C4-2B (cell line): ENCODE measurements around the gene ACER3.
"Not testable (repeated sequence)": the region's sequence is repeated elsewhere in the genome, so short reads cannot be mapped to it uniquely, and the experiment has no call there.

Source experiments
- H3K27ac ChIP-seq: fragments of 450-650 bp; 2 replicates; pipeline ENCODE4 v1.5.1; 2017
- ZFX ChIP-seq: fragments of 450-650 bp; IDR thresholded peaks from 2 replicates; pipeline ENCODE4 v1.6.1; 2017
- TF ChIP-seq, protein P1 (sequence below): fragments of 450-650 bp; conservative IDR thresholded peaks from 2 replicates; pipeline ENCODE4 v1.5.1; 2017; ENCODE audit warnings: mild to moderate bottlenecking

The ACER3 gene

GRCh38 chr11:76824083-76824939 is 36.4 kb upstream of the ACER3 start:
- peak overlapping the region; percentile 26; the same call in 1 of the 2 replicates for H3K27ac ChIP-seq
- TF ChIP-seq, protein P1, sequence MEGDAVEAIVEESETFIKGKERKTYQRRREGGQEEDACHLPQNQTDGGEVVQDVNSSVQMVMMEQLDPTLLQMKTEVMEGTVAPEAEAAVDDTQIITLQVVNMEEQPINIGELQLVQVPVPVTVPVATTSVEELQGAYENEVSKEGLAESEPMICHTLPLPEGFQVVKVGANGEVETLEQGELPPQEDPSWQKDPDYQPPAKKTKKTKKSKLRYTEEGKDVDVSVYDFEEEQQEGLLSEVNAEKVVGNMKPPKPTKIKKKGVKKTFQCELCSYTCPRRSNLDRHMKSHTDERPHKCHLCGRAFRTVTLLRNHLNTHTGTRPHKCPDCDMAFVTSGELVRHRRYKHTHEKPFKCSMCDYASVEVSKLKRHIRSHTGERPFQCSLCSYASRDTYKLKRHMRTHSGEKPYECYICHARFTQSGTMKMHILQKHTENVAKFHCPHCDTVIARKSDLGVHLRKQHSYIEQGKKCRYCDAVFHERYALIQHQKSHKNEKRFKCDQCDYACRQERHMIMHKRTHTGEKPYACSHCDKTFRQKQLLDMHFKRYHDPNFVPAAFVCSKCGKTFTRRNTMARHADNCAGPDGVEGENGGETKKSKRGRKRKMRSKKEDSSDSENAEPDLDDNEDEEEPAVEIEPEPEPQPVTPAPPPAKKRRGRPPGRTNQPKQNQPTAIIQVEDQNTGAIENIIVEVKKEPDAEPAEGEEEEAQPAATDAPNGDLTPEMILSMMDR: no peak
- TF ChIP-seq ZFX: no peak

DNA sequence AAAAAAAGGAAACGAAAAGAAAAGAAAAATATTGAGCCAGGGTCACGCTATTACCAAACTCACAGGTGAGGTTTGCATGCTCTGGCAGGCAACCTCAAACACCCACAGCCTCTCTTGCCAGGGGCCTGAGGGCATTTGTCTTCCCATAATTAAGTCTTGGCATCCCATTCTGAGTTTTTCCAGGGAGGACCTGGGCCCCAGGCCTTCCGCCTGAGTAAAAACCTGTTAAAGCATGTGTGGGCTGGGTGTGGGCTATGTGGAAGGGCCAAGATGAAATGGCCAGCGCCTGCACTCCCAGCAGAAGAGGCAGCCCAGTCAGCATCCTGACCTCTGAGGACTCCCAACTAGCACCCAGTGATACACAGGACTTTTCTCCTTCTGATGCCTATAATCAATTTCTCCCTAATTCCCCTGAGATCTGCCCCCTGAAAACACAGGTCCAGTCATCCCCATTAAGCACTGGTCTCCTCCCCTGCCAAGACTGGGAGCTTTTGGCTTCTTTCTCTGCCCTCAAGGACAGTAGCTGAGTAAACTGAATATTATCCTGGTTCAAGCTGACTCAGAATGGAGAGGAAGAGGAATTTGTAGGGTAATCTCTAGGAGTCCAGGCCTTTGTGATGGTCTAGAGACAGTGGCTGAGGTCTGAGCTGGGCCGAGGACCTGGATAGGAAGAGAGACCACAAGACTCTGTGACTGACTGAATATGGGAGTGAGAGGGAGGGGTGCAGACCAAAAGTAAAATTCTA is 35.6 kb upstream of the ACER3 start:
- TF ChIP-seq ZFX: no peak
- TF ChIP-seq, protein P1: no peak
- H3K27ac ChIP-seq: peak overlapping the region; percentile 26

DNA sequence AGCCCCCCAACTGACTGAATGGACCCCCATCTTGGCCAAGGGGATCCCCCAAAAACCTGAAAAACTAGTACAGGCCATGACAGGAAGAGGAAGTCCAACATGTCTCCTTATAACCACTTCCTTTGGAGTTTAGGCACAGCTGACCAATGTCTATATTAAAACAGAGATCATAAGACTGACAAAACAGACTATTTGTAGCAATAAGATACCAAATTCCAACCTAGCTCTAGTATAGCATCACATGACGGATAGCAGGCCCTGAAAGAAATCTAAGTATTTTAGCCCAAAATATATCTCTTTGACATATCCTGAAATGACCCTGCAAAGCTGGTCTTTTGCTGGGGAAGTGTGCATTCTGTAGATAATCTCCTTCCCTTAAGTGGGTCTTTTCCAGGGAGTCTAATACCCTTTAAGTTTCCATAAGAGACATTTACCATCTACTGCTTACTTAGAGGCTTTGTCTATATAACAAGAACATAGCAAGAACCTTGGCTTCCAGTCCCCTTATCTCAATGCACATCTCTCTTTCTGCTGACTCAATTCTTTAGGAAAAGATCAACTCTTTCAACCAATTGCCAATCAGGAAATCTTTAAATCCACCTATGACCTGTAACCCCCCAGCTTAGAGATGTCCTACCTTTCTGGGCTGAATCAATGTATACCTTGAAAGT is 34.9 kb upstream of the ACER3 start:
- peak overlapping the region; percentile 26 for H3K27ac ChIP-seq
- TF ChIP-seq, protein P1: no peak
- no peak for TF ChIP-seq ZFX

GRCh38 chr11:76826508-76826907 is 34.2 kb upstream of the ACER3 start:
- H3K27ac ChIP-seq: not testable (repeated sequence)

DNA sequence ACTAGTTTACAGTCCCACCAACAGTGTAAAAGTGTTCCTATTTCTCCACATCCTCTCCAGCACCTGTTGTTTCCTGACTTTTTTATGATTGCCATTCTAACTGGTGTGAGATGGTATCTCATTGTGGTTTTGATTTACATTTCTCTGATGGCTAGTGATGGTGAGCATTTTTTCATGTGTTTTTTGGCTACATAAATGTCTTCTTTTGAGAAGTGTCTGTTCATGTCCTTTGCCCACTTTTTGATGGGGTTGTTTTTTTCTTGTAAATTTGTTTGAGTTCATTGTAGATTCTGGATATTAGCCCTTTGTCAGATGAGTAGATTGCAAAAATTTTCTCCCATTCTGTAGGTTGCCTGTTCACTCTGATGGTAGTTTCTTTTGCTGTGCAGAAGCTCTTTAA is 33.7 kb upstream of the ACER3 start:
- H3K27ac ChIP-seq: not testable (repeated sequence)

DNA sequence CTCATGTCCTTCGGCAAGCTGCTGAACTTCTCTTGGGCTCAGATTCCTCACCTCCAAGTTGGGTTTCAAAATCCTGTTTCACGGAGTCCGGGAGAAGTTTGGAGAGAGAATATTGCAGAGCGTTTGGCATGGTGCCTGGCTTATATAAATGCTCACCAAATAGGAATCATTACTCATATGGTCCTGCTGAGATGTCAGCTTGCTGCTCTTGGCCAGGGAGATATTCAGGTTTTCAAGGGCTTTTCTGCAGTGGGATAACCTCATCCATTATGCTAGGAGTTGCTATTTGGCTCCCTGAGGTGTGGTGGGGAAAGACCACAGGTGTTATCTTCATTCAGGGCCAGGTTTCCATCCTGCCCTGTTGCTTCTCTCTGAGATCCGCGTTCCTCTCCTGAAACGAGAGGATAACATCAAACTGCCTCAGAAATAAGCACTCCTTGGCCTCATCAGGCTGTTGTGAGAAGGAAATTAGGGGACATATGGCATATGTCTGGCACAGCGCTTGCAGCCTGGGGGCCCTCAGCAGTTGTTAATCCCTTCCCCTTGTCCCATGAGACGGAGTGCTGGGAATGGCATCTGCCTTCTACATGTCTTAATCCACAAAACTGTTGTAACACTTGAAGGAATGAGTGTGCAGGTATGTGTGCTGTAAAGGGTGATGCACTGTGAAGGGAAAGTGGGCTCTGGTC is 29.9 kb upstream of the ACER3 start:
- TF ChIP-seq ZFX: no peak
- TF ChIP-seq, protein P1: no peak
- no peak overlapping the region for H3K27ac ChIP-seq

DNA sequence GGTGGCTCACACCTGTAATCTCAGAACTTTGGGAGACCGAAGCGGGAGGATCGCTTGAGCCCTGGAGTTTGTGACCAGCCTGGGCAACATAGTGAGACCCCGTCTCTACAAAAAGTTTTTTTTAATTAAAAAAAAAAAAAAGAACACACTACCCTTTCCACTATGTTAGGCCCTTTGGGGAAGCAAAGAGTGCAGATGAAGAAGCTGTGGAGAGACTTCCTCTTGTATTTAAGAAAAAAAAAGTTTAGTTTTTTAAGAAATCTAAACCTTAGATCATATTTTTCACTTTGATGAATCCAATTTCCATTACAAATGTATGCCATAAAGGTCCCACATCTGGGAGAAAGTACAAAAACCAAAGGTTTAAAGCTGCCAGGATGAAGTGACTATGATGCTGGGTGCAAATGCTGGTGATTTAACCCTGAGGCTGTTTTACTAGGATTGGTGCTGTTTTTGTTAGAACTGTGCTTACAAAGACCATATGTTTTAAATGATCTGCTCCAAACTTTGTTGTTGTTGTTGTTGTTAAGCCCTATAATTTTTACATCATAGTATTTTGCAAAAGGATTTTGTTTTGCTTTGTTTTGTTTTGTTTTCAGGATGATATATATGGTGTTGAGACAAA is 28.9 kb upstream of the ACER3 start:
- no peak for TF ChIP-seq ZFX
- TF ChIP-seq, protein P1: no peak
- no peak overlapping the region for H3K27ac ChIP-seq
